Amygdala (tissue), 56 donors: Measurements from ENCODE around the gene NOX5.

Experiments used
- DNase-seq, 56 donors: peaks; one replicate each; lab custom pipeline; 2025; lab: John Stamatoyannopoulos, UW

NOX5 gene

DNA sequence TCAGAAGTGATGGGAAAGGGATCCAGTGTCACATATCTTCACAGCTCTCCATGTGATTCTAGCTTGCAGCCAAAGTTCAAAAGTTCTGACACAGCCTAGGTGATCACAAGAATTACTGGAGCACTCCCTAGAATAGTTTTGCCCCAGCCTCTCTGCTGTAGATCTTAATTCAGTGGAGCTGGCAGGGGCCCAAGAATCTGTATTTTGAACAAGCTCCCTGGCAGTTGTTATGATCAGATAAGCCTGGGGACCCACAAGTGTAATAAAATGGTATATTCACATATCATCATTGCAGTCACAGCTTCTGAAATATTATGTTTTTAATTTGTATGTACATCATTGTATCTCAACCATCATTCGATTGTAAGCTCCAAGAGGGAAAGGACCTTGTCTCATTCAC, 62.3 kb downstream of the NOX5 start:
- no peak for DNase-seq

DNA sequence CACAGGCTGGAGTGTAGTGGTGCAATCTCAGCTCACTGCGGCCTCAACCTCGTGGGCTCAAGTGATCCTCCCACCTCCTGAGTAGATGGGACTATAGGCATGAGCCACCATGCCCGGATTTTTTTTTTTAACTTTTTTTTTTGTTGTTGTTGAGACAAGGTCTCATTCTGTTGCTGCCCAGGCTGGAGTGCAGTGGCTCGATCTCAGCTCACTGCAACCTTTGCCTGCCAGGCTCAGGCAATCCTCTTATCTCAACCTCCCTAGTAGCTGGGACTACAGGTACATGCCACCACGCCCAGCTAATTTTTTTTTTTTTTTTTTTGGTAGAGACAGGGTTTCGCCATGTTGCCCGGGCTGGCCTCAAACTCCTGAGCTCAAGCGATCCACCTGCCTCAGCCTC, 64.1 kb downstream of the NOX5 start:
- no peak for DNase-seq

GRCh38 chr15:69080295-69081248, 66.1 kb downstream of the NOX5 start:
- DNase-seq = no peak

DNA sequence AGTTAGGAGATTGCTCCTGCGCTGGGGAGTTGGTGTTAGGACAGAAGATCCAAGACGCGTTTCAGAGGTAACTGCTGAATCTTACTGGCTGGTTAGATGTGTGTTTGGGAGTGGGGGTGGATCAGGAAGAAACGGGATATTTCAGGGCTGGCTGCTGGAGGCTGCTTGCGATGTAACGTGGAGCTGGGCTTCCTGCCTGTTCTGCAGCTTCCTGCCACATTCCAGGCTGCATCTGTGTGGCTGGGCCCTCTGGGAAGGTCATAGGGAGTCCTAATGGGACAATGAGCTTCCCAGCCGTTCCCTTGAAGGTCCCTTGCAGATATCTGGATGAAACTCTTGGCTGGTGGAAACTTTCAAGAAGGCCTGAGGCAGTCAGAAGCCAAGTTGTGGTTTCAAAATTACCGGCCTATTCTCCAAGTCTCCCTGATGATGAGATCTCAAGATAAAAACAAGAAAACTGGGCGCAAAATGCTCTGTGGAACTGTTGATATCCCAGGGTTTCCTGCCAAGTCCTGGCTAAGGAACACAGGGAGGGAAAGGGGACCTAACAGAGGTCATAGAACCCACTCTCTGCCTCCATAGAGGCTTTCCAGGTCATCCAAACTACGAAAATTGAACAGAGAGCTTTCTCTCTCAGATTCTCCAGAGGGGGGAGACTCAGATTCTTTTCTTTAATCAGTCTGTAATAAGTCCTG, 67.0 kb downstream of the NOX5 start:
- DNase-seq = peak in 1 of 56 donors; percentile 8

DNA sequence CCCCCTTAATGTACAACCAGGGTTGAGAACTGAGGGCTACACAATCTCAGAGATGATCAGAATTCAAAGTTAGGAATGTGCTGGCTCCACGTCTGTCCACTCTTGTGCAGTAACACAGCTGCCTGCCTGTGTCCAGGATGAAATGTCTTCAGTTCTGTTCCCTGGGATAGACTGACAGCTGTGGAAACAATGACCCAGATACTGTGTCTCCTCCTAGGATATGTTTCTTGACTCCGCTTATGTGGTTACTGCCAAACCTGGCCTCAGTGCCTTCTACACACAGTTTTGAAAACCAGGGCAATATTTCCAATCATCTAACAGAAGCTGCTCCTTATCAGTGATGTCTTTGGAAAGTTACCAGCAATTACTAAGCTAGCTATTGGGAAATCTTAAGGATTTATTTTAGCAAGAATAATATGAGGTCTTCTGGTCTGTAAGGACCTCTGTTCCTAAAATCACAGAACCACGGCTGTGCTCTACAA, 67.6 kb downstream of the NOX5 start:
- no peak for DNase-seq

DNA sequence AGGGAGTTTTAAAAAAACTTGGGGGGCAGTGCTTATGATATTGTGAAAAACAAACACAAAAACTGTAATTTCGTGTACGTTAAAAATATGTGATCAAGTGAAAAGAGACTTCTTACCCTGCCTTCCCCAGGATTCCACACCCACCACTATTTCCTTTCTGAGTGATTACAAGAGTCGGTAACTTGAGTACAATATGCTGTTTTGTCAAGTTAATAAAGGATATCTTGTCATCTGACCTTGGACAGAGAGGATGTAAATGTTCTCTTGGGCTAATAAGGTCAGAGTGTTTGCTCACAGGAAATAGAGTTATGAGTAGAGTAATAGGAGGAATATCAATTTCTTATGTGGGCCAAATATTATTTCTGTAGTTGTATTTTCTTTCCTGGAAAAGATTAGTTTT, 68.1 kb downstream of the NOX5 start:
- DNase-seq = no peak

DNA sequence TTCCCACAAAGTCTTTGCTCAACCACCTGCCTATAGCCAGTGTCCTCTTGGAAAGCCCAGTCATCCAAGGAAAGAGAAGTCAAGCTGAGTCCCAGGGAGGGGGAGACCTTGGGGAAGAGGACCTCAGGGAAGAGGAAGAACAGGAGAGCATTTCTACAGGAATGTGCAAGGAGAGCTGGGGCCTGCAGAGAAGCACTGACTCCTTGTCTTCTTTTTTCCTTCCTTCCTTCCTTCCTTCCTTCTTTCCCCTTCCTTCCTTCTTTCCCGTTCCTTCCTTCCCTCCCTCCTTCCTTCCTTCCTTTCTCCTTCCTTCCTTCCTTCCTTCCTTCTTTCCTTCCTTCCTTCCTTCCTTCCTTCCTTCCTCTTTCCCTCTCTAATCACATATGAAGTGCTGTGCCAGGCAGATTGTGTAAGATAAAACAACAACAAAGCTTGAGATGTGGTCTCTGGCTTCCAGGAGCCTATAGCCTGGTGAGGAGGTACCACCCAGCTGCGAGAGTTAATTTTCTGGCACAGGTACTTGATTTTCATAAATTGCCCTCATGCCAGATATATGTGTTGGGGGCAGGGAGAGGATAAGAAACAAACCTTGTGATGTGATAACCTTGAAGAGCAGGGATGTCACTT, 70.0 kb downstream of the NOX5 start:
- no peak for DNase-seq

DNA sequence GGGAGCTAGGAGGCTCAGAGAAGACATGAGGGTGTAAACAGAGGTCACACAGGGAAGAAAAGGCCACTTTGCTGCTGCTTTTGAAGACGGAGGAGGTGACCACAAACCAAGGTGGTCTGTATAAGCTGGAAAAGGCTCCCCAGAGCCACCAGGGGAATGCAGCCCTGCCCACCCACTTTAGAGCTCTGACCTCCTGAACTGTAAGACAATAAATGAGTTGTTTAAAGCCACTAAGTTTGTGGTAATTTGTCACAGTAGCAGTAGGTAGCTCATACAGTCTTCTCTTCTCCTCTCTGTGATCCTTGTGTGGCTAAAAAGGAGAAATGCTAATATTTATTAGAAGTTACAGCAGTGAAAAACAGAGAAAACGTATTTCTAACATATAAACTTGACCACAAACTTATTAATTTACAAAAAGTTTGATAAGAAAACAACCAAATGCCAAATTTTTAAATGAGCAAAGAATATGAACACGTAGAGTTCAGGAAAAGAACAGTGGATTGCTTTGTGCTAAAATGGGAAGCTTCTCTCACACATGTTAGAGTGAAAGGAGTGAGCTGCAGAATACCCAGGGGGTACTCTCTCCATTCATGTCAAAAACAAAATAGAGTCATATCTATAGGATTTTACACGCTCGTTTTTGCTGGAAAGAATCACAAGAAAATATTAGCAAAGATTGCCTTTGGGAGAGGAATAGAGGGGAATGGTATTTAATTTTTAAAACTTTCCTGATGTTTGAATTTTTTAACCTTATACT, 71.0 kb downstream of the NOX5 start:
- no peak for DNase-seq

DNA sequence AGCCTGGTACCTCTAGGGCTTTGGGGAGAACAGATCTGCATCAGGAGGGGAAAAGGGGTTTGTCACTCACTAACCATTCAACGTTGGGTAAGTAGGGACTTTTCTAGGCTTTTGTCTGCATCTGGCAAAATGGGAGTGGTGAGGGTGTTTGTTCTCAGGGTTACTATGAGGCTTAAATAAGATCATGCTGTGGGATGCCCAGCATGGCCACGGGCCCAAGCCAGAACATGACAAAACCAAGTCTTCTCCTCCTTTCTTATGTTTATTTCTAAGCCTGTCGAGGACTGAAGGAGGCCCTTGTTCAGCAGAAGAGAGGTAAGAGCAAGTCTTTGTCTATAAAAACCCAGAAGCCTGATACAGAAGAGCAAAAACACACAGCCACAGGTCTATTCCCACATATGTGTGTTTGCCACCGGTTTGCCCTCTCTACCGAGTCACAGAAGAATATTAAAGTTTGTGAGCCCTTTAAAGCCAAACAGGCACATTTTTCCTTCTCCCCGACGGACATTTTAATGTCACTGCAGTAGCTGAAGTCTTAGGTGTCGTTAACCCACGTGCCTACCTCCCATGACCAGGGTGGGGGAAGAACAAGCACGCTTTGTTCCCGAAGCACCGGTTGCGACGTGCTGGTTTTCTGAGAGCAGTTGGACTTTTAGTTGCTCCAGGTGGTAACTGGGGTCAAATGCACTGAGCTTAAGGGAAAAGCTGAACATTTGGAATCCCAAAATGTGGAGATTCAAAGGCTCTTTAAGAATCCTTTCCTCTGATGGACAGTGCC, 72.1 kb downstream of the NOX5 start:
- DNase-seq = no peak

GRCh38 chr15:69087366-69087976, 73.0 kb downstream of the NOX5 start:
- DNase-seq = no peak

DNA sequence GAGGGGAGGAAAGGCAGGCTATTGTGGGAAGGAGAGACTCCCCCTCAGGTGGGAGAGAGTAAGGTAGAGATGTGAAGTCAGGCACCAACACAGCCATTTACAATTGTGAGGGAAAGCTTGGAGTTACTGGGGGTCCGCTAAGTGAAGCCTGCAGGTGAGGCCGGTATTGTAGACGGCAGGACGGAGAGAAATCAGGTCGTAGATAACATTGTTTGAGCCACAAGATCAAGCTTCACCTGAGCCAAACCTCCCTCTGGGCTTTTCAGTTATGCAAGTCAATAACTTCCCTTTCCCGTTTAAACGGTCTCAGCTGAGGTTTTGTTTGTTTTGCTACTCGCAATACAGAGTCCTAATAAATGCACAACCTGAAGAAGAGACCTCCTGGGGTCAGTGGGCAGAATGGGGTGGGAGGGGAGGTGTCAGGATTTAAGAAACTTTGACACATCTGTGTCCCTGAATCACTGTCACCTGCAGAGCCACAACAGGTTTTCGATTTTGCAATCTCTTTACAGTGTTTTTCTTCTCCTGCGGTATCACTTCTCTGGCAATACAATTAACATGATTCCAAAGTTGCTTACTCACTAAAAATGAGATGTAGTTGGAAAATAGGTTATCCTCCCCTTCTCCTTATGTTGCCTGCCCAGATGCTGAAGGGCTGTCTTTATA, 73.9 kb downstream of the NOX5 start:
- no peak for DNase-seq

DNA sequence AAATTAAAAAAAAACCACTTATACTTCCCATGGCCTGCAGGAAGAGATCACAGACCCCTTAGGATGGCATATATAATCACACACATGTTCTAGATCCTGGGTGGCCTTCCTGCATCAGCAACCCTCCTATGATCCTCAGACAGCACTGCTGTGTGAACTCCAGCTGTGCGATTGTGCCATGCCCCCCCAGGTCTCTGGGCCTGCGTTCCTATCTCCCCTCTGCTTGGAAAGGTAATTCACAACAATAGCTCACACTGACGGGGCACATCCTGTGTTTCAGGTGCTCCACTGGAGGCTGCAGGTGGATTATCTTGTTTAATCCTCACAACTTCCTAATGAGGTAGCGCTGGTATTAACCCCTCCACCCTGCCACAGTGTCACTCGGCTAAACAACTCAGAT, 74.8 kb downstream of the NOX5 start:
- DNase-seq = no peak

DNA sequence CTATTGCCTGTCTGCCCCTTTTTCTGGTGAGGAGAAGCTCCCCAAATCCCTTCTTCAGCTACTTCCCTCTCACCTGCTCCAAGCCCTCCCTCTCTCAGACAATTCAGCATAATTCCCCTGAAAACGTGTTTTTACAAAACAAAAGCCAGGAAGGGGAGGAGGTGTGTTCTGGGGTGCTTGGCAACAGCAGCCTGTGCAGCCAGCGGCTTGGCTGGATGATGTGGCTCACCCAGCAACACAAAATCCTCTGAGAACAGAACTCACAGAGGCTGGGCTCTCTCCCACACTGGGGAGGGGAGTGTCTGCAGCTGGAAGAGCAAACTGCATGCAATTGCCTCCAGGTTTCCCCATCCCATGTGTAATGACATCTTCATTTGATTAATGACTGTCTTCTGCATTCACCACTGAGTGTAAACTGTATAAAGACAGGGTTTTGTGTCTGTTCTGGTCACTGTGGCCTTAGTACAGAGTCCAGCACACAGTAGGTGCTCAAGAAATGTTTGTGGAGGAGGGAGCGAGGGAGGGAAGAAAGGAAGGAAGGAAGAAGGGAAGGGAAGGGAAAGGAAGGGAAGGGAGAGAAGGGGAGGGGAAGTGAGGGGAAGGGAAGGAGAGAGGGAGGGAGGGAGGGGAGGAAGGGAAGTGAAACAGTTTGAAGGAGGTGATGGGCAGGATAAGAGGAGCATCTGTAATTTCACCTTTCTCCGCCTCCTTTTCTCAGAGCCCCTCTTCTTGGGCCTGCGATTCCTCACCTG, 75.9 kb downstream of the NOX5 start:
- peak in 1 of 56 donors; percentile 13 for DNase-seq

DNA sequence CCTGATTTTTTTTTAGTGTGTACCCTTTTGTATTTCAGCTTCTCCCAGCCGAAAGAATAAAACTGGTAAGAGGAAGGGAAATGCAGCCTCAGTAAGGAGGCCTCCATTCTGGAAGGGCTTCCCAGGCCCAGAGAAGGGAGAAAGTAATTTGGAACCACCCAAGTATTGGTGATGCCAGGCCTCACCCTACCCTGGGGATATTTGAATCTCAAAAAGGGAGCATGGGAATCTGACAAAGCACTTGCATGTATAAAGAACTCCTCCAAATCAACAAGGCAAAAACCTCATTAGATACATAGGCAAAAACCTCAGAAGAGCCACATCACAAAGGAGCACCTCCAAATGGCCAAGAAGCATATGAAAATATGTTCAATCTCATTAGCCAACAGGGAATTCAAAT, 77.2 kb downstream of the NOX5 start:
- DNase-seq = no peak

- no peak for DNase-seq
Observed at GRCh38 chr15:69092159-69092558, 77.7 kb downstream of the NOX5 start.

DNA sequence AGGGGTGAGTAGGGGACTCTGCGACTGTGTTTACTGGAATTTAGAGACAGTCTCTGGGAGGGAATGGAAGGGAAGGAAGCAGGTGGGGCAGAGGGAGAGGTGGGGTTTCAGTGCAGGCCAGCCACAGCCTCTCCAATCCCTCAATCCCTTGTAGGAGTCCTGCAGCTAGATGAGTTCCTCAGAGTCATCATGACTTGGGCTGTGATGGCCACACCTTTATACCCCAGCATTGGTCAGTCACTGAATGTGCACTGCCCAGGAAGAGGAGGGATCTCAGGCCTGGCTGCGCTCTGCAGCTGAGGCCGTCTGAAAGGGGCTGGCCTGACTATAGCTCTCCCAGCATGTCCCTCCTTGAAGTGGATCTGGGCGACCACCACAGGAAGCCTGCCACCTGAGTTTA, 78.6 kb downstream of the NOX5 start:
- DNase-seq = peak in 1 of 56 donors; percentile 9

GRCh38 chr15:69093614-69094013, 79.1 kb downstream of the NOX5 start:
- DNase-seq = no peak
